ENCODE data around the gene SERPINC1.
"Not testable (repeated sequence)": the region's sequence is repeated elsewhere in the genome, so short reads cannot be mapped to it uniquely, and the experiment has no call there.

The SERPINC1 gene

DNA sequence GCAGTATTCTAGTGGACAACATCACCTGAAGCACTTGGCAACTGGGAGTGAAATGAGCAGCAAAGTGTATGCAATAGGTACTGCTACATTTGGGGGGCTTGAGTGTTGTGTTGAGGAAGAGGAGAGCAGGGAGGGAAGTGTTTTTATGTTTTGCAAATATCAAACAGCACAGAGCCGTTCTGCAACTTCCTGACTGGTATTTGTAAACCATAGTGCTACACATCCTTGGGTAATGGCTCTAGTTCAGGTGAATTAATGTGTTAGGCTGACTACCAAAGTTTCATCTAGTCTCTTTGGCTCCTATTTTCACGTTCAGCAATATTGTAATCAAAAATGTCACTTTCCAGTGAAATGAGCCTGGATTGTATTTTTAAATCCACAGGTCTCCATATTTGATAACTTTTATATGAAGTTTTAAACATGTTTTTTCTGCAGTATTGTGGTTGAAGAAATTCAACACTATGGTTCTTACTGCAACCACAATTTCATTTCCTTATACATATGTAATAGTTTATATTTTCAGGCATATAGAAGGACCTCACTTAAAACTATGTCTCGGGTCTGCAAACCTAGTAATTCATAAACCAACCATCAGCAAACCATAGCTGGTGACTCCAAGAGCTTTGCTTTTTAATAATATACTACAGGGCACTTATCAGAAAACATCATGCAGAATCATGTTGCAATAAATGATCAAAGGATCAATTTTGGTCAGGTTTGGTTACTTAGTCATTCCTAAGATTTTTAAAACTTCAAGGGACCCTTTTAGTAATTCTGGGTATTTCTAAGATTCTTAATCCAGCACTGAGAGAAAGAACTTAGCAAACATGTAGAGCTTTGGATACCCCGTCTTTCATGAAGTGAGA lies 30.1 kb downstream of the SERPINC1 start:
- POLR2A ChIA-PET (ENCODE audit: low non-redundant PET), result no interaction called here
- CTCF ChIA-PET, result no interaction called here
- H3K27ac ChIP-seq, result no peak overlapping the region
- no peak for DNase-seq (ENCODE audit: low spot score)
- TF ChIP-seq, protein P1, sequence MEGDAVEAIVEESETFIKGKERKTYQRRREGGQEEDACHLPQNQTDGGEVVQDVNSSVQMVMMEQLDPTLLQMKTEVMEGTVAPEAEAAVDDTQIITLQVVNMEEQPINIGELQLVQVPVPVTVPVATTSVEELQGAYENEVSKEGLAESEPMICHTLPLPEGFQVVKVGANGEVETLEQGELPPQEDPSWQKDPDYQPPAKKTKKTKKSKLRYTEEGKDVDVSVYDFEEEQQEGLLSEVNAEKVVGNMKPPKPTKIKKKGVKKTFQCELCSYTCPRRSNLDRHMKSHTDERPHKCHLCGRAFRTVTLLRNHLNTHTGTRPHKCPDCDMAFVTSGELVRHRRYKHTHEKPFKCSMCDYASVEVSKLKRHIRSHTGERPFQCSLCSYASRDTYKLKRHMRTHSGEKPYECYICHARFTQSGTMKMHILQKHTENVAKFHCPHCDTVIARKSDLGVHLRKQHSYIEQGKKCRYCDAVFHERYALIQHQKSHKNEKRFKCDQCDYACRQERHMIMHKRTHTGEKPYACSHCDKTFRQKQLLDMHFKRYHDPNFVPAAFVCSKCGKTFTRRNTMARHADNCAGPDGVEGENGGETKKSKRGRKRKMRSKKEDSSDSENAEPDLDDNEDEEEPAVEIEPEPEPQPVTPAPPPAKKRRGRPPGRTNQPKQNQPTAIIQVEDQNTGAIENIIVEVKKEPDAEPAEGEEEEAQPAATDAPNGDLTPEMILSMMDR (conservative IDR thresholded peaks at IDR 0.05; ENCODE audit: low read depth), result no peak

DNA sequence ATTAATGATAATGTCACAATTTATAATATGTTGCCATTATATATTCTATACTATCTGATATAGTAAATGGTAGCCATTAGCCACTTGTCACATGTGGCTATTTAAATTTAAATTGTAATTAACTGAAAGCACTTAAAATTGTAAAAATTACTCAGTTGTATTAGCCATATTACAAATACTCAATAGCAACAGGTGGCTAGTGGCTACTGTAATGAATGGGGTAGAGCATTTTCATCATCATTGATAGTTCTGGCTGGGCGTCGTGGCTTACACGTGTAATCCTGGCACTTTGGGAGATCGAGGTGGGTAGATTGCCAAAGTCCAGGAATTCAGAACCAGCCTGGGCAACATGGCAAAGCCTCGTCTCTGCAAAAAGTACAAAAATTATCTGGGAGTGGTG lies 32.4 kb downstream of the SERPINC1 start:
- DNase-seq (ENCODE audit: low spot score), result no peak
- ChIA-PET POLR2A (ENCODE audit: low non-redundant PET) (no interaction called here), CTCF (interaction anchor here (0.5 kb wide), 1 partner anchor 859 kb away, joined by 4 read pairs; no protein-coding TSS in a partner anchor)
- H3K27ac ChIP-seq, result no peak overlapping the region
- TF ChIP-seq, protein P1 (conservative IDR thresholded peaks at IDR 0.05; ENCODE audit: low read depth), result no peak

DNA sequence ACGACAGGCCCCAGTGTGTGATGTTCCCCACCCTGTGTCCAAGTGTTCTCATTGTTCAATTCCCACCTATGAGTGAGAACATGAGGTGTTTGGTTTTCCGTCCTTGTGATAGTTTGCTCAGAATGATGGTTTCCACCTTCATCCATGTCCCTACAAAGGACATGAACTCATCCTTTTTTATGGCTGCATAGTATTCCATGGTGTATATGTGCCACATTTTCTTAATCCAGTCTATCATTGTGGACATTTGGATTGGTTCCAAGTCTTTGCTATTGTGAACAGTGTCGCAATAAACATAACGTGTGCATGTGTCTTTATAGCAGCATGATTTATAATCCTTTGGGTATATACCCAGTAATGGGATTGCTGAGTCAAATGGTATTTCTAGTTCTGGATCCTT lies 36.0 kb downstream of the SERPINC1 start:
- POLR2A ChIA-PET (ENCODE audit: low non-redundant PET); H3K27ac ChIP-seq; CTCF ChIA-PET; DNase-seq (ENCODE audit: low spot score): not testable (repeated sequence)

DNA sequence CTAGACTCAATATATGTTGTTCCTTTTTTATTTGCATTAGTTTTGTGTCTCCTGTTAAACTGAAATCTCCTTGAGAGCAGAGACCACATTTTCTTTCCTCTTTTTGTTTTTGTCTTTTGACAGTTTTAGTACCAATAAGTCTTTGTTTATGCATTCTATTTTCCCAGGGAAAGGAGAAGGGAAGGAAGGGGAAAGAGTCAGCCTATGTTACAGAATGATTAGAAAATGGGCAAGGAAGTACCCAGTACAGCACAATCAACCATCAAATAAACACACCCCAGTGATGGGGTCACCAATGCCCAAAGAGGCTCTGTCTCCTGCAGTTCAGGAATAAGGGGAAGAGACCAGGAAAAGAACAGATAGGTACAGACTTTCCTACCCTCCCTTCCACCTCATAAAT lies 38.9 kb downstream of the SERPINC1 start:
- TF ChIP-seq, protein P1 (conservative IDR thresholded peaks at IDR 0.05; ENCODE audit: low read depth), result no peak
- POLR2A ChIA-PET (ENCODE audit: low non-redundant PET), result no interaction called here
- no peak for DNase-seq (ENCODE audit: low spot score)
- H3K27ac ChIP-seq, result no peak overlapping the region
- CTCF ChIA-PET, result no interaction called here

DNA sequence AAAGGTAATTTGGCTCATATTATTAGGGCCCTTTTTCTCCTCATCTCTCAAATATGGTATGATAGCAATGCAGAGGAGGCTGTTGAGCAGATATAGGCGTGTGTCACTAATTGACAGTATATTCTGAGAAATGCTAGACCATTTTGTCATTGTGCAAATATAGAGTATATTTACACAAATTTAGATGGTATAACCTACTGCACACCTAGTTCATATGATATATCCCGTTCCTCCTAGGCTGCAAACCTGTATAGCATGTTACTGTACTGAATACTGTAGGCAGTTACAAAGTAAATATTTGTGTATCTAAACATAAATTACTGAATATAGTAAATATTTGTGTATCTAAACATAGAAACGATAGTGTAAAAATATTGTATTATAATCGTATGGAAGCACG lies 40.4 kb downstream of the SERPINC1 start:
- ChIA-PET CTCF (no interaction called here), POLR2A (ENCODE audit: low non-redundant PET) (no interaction called here)
- no peak overlapping the region for H3K27ac ChIP-seq

DNA sequence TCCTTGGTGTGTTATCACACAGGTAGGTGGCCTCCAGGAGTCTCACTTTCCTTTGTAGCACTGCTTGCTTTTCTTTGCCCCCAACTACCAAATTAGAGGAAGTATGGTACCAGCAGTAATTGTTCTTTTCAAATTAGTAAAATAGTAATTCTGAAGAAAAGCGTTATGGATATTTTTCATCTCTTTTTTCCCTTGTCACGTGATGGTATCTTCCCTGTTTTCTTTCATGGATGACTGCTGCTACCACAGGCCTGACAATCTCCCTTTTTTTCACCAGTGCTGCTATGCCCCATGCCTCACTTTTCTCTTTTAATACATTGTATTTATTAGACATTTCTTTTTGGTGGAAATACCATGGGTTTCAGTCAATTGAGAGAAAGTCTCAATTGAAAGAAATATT lies 45.6 kb downstream of the SERPINC1 start:
- ChIA-PET CTCF (no interaction called here), POLR2A (ENCODE audit: low non-redundant PET) (no interaction called here)
- TF ChIP-seq, protein P1 (conservative IDR thresholded peaks at IDR 0.05; ENCODE audit: low read depth), result no peak
- H3K27ac ChIP-seq, result no peak overlapping the region
- DNase-seq (ENCODE audit: low spot score), result no peak

More for the DNA sequence above, 40.4 kb downstream of the SERPINC1 start:
- TF ChIP-seq, protein P1 (conservative IDR thresholded peaks at IDR 0.05; ENCODE audit: low read depth), result no peak
- no peak for DNase-seq (ENCODE audit: low spot score)

DNA sequence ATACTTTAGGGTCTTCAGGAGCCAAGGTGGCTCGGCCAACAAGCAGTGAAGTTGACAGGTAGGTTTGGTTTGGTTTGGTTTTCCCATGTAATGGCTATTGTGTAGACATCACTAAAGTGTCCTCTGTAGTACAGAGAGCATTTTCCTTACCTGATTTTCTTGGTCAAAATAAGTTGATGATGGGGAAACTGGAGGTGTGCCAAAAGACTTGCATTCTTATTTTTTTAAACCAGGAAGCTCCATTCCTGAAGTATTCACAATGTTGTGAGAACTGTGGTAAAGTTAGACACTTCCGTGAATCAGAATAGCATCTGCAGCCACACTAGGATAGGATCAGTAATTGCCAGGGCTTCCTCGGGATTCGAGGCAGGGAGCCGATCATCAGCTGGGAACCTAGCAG lies 46.0 kb downstream of the SERPINC1 start:
- TF ChIP-seq, protein P1 (conservative IDR thresholded peaks at IDR 0.05; ENCODE audit: low read depth), result no peak
- no peak overlapping the region for H3K27ac ChIP-seq
- ChIA-PET POLR2A (ENCODE audit: low non-redundant PET) (no interaction called here), CTCF (no interaction called here)
- DNase-seq (ENCODE audit: low spot score), result no peak

Data from RWPE1 (cell line).